Stimulated activated CD4-positive, alpha-beta T cell treated with anti-CD3 and anti-CD28 coated beads, Interleukin-12 subunit alpha, Interleukin-12 subunit beta, amount 100 ng/mL, for 24 hours (primary cell): ENCODE data around the gene SYNJ2.

ENCODE experiments used
- DNase-seq, 2 experiments: peaks; one replicate each; pipeline ENCODE4 v3.0.0-alpha.2; 2020; ENCODE audit warnings: low read depth in 2 of 2

Gene SYNJ2

GRCh38 chr6:158026054-158026900 lies 44.6 kb downstream of the SYNJ2 start:
- DNase-seq = peak; percentile 64 to 74

- no peak for DNase-seq
These were observed 45.4 kb downstream of the SYNJ2 start for GRCh38 chr6:158026901-158027589.

GRCh38 chr6:158027590-158028285 lies 46.1 kb downstream of the SYNJ2 start:
- DNase-seq = no peak

GRCh38 chr6:158028421-158028820 lies 46.8 kb downstream of the SYNJ2 start:
- DNase-seq = no peak

GRCh38 chr6:158028876-158029275 lies 47.2 kb downstream of the SYNJ2 start:
- DNase-seq = no peak

- no peak for DNase-seq
These were observed 48.1 kb downstream of the SYNJ2 start for GRCh38 chr6:158029668-158030230.

GRCh38 chr6:158030380-158031300 lies 49.0 kb downstream of the SYNJ2 start:
- DNase-seq = no peak

GRCh38 chr6:158031381-158032353 lies 50.0 kb downstream of the SYNJ2 start:
- DNase-seq = no peak

GRCh38 chr6:158032354-158032733 lies 50.7 kb downstream of the SYNJ2 start:
- DNase-seq = no peak

GRCh38 chr6:158033077-158033750 lies 51.6 kb downstream of the SYNJ2 start:
- DNase-seq = no peak

GRCh38 chr6:158033751-158034702 lies 52.4 kb downstream of the SYNJ2 start:
- DNase-seq = no peak

- no peak for DNase-seq
These were observed 54.6 kb downstream of the SYNJ2 start for GRCh38 chr6:158036261-158036660.

GRCh38 chr6:158037021-158037420 lies 55.4 kb downstream of the SYNJ2 start:
- DNase-seq = no peak

- DNase-seq = no peak
These were observed 56.1 kb downstream of the SYNJ2 start for GRCh38 chr6:158037771-158038170.

GRCh38 chr6:158038291-158039177 lies 56.9 kb downstream of the SYNJ2 start:
- DNase-seq = no peak

- DNase-seq = no peak
These were observed 57.5 kb downstream of the SYNJ2 start for GRCh38 chr6:158039178-158039557.

GRCh38 chr6:158039571-158040050 lies 57.9 kb downstream of the SYNJ2 start:
- no peak for DNase-seq
